ENCODE data around the gene SLC38A10.

The SLC38A10 gene

GRCh38 chr17:81334987-81335772 lies 40.1 kb upstream of the SLC38A10 start:
- no peak for TF ChIP-seq GATA1 (IDR thresholded peaks at IDR 0.05; ENCODE audit: low read depth, low read length)
- TF ChIP-seq POLR2A (IDR thresholded peaks at IDR 0.05; ENCODE audit: low read length): no peak
- DNase-seq: no peak

GRCh38 chr17:81334391-81334901 lies 39.3 kb upstream of the SLC38A10 start:
- TF ChIP-seq POLR2A (IDR thresholded peaks at IDR 0.05; ENCODE audit: low read length) (no peak), GATA1 (IDR thresholded peaks at IDR 0.05; ENCODE audit: low read depth, low read length) (no peak)
- DNase-seq: no peak

- DNase-seq: no peak
- no peak for TF ChIP-seq GATA1 (IDR thresholded peaks at IDR 0.05; ENCODE audit: low read depth, low read length)
- TF ChIP-seq POLR2A (IDR thresholded peaks at IDR 0.05; ENCODE audit: low read length): no peak
Measured at GRCh38 chr17:81333616-81334368, 38.7 kb upstream of the SLC38A10 start.

- DNase-seq: no peak
- TF ChIP-seq POLR2A (IDR thresholded peaks at IDR 0.05; ENCODE audit: low read length): no peak
- no peak for TF ChIP-seq GATA1 (IDR thresholded peaks at IDR 0.05; ENCODE audit: low read depth, low read length)
Measured at GRCh38 chr17:81332914-81333528, 37.9 kb upstream of the SLC38A10 start.

- no peak for DNase-seq
- TF ChIP-seq POLR2A (IDR thresholded peaks at IDR 0.05; ENCODE audit: low read length) (no peak), GATA1 (IDR thresholded peaks at IDR 0.05; ENCODE audit: low read depth, low read length) (no peak)
Measured at GRCh38 chr17:81332118-81332834, 37.2 kb upstream of the SLC38A10 start.

- DNase-seq: no peak
- no peak for TF ChIP-seq POLR2A (IDR thresholded peaks at IDR 0.05; ENCODE audit: low read length)
- no peak for TF ChIP-seq GATA1 (IDR thresholded peaks at IDR 0.05; ENCODE audit: low read depth, low read length)
Measured at GRCh38 chr17:81331527-81332043, 36.5 kb upstream of the SLC38A10 start.

- TF ChIP-seq POLR2A (IDR thresholded peaks at IDR 0.05; ENCODE audit: low read length) (no peak), GATA1 (IDR thresholded peaks at IDR 0.05; ENCODE audit: low read depth, low read length) (no peak)
- DNase-seq: no peak
Measured at GRCh38 chr17:81330884-81331245, 35.8 kb upstream of the SLC38A10 start.

GRCh38 chr17:81329927-81330883 lies 35.1 kb upstream of the SLC38A10 start:
- DNase-seq: no peak
- TF ChIP-seq POLR2A (IDR thresholded peaks at IDR 0.05; ENCODE audit: low read length) (no peak), GATA1 (IDR thresholded peaks at IDR 0.05; ENCODE audit: low read depth, low read length) (no peak)

GRCh38 chr17:81328978-81329926 lies 34.1 kb upstream of the SLC38A10 start:
- TF ChIP-seq POLR2A (IDR thresholded peaks at IDR 0.05; ENCODE audit: low read length) (no peak), GATA1 (IDR thresholded peaks at IDR 0.05; ENCODE audit: low read depth, low read length) (no peak)
- DNase-seq: no peak

GRCh38 chr17:81328489-81328888 lies 33.4 kb upstream of the SLC38A10 start:
- TF ChIP-seq POLR2A (IDR thresholded peaks at IDR 0.05; ENCODE audit: low read length) (no peak), GATA1 (IDR thresholded peaks at IDR 0.05; ENCODE audit: low read depth, low read length) (no peak)
- DNase-seq: no peak

- no peak for DNase-seq
- no peak for TF ChIP-seq GATA1 (IDR thresholded peaks at IDR 0.05; ENCODE audit: low read depth, low read length)
- no peak for TF ChIP-seq POLR2A (IDR thresholded peaks at IDR 0.05; ENCODE audit: low read length)
Measured at GRCh38 chr17:81325714-81326358, 30.7 kb upstream of the SLC38A10 start.
